Measurements from ENCODE around the gene MMP23B. TPM values are rescaled to one million over a fixed set of nuclear protein-coding genes. Genes with fewer than 3 reads are reported as not detected.

Gene MMP23B
- total and polyA plus RNA-seq, 2 of the 8 experiments (the other 6 are each of a cell fraction or from before 2014, with no cell fraction given): 9.2 to 14.6 TPM

DNA sequence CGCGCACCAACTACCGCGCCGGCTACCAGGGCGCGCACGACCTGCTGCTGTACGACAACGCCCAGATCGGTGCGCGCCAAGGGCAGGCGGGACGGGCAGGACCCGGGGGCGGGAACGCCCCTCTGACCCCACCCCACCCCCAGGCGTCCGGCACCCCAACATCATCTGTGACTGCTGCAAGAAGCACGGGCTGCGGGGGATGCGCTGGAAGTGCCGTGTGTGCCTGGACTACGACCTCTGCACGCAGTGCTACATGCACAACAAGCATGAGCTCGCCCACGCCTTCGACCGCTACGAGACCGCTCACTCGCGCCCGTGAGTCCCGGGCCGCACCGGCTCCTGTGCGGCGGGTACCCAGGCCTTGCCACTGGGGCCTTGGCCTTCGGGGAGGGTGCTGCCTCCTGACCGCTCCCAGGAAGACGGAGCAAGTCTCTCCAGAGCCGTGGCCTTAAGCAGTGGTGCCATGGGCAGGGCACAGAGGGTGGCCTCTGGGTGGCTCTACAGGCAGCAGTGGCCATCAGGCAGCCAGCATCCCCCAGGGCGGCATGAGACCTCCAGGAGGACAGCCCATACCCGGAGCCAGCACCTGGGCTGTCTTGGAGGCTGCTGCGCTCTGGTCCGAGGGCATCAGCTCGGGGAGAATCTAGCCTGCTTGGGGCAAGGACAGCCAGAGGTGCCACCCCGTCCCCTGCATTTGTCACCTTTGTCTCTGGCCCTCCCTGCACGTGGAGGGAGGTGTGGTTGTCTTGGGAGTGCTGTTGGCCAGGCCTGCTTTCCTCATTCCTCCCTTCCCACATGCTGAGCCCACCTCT is 8.1 kb upstream of the MMP23B start (continued):
- TF ChIP-seq CHD2 (IDR thresholded peaks at IDR 0.05; ENCODE audit: low read length) (no peak), RXRA (IDR thresholded peaks at IDR 0.05; ENCODE audit: insufficient read depth, low read depth, low read length) (no peak), JUN (IDR thresholded peaks at IDR 0.05; ENCODE audit: low read depth, low read length) (no peak), MAFK (IDR thresholded peaks at IDR 0.05; ENCODE audit: low read depth, low read length) (no peak), SRF (IDR thresholded peaks at IDR 0.05; ENCODE audit: low read depth, low read length) (no peak), POU5F1 (IDR thresholded peaks at IDR 0.05; ENCODE audit: low read depth, low read length) (no peak)
- TF ChIP-seq, protein P1, sequence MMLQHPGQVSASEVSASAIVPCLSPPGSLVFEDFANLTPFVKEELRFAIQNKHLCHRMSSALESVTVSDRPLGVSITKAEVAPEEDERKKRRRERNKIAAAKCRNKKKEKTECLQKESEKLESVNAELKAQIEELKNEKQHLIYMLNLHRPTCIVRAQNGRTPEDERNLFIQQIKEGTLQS (IDR thresholded peaks at IDR 0.05; ENCODE audit: insufficient read depth, low read depth, low read length): no peak
